Measurements from ENCODE around the gene DHTKD1.
"Not testable (repeated sequence)": the region's sequence is repeated elsewhere in the genome, so short reads cannot be mapped to it uniquely, and the experiment has no call there.

DHTKD1 gene

DNA sequence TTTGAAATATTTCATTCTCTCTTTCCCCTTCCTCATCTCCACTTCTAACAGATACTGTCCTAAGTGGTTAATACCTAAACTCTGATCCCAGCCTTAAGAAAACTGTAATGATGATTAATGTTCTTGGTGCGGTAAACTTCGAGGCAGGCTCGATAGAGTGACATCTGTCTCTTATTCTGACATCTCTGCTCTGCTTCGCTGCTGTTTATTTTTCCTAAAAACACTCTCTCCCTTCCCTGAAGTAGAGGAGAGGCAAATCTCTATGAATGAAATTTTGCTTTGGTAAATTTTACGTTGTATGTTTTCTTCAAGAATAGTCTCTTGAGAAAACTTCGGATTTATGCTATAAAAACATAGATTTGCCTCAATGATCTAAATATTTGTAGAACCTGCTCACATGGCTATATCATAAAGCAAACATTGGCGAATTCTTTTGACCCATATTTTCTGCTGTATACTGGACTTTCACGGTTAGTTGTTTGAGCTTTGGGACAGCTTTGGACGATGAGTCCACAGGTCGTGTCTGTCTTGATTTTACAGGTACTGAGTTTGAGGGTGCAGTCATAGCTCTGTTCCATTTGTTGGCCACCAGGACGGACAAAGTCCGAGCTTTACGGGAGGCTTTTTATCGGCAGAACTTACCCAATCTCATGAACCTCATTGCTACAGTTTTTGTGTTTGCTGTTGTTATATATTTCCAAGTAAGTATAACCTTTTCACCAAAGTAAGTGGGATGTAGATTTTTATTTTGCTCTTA lies 87.8 kb downstream of the DHTKD1 start:
- no peak for DNase-seq

GRCh38 chr10:12158111-12158510 lies 89.4 kb downstream of the DHTKD1 start:
- DNase-seq, result no peak

- no peak for DNase-seq
Measured at GRCh38 chr10:12160664-12161063, 91.9 kb downstream of the DHTKD1 start.

DNA sequence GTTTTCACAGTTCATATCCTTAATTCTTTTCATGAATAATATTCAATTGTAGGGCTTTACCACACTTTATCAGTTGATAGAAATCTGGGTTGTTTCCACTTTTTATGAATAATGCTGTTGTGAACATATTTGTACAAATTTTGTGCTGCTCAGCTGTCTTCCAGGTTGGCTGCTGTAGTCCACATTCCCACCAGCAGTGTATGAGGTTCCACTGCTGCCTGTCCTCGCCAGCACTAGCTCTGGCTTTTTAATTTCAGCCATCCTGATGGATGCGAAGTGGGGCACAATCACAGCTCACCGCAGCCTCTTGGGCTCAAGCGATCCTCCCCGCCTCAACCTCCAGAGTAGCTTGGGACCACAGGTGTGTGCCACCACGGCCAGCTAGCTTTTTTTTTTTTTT lies 94.2 kb downstream of the DHTKD1 start:
- DNase-seq, result no peak

DNA sequence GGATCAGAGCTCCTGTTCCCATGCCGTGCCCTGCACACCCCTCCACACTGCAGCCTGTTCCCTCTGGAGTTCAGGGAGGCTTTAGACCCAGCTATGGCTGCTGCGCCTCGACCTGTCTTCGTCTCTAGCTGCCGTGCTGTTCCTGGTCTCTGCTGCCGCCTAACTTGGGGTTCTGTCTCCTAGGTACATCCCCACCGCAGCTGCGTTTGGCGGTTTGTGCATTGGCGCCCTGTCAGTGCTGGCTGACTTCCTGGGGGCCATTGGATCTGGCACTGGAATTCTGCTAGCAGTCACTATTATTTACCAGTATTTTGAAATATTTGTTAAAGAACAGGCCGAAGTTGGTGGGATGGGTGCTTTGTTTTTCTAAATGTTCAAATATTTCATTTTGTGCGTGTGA lies 95.3 kb downstream of the DHTKD1 start:
- no peak for DNase-seq

- DNase-seq, result no peak
Measured at GRCh38 chr10:12165036-12165435, 96.3 kb downstream of the DHTKD1 start.

- no peak for DNase-seq
Measured at GRCh38 chr10:12165999-12166775, 97.4 kb downstream of the DHTKD1 start.

GRCh38 chr10:12171512-12171911 lies 102.8 kb downstream of the DHTKD1 start:
- DNase-seq, result not testable (repeated sequence)
